HG03558 (cell line): ENCODE data around the gene SEMA4D.

Source experiments
- ATAC-seq: cut with Tn5 transposase; IDR thresholded peaks from one replicate; pipeline ENCODE4 v1.9.1; 2021; ENCODE audit warnings: moderate number of reproducible peaks; ENCODE audit not compliant: unreplicated experiment; ENCODE audit errors: extremely low read depth

SEMA4D gene

DNA sequence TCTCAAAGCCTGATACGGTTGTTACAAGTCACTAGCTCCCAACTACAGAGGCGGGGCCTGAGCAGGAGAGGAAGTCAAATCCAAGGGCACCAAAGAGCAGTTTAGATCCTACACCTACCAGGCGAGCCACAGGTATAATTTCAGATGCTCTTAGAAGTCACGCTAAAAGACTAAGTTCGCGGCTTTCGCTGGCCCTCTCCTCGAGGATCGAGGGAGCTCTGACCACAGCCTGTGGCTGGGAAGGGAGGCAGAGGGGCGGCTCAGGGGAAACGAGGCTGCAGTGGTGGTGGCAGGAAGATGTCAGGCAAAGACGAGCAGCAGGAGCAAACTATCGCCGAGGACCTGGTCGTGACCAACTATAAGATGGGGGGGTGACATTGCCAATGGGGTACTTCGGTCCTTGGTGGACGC lies 48.6 kb downstream of the SEMA4D start:
- no peak for ATAC-seq

DNA sequence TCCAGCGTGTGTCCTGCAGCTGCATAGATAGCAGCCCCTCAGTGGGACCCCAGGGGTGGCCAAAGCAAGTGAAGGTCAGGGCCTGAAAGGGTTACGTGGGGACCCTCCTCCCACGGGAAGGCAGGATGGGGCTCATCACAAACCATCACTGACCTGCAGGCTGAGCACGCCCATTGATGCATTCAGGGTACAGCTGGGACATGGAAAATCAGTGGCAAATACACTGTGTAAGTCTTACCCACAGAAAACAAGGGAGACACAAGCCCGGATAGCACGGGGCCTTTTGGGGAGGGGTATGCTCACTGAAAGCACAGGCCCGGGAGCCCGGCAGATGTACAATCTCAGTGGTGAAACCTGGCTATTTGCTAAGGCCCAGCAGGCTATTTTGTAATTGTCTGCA lies 49.1 kb downstream of the SEMA4D start:
- no peak for ATAC-seq

DNA sequence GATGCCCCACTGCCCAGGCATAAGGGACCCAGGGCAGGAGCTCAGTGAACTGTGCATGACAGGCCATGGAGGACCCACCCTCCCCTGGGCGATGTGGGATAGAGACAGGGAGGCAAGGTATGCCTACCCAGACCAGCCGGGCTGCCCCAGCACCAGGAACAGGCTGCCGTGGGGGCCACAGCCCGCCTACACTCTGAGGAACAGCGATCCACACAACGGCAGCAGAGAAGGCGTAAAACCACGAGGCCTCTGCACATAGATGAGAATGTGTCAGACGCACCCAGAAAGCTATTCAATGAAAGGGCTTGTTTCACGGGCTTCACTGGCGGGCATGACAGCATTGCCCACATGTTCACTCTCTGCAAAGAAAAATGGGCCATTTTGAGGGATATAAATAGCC lies 49.5 kb downstream of the SEMA4D start:
- ATAC-seq, result no peak

DNA sequence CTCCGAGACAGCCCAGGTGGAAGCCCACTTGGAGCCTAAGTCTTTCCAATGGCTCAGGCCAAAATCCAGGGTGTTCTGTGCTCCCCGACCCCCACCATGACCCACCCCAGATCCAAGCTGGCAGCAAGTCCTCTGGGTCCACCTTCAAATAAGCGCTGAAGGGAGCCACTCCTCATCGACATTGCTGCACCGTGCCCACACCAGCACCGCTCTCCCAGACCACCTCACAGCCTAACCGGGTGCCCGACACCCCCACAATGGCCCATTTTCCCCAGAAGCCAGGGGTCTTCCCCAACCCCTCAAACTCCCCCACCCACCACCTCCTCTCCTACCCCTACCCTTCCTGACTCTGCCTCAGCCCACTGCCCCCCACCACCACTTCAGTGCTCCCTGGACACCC lies 50.5 kb downstream of the SEMA4D start:
- ATAC-seq, result no peak

DNA sequence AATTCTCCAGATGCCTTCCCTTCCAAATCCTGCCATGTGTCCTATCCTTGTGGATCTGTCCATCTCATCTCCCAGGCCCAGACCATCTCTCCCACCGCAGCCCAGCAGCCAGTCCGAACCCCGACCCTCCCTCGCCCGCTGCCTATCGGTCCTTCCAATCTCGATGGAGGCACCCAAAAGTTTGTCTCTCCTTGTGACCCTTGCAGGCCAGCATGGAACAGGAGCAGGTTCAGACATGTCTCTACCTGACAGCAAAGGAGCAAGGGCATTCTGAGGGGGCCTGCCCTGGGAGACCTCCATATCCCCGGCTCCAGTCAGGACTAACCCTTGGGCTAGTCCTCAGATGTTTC lies 51.0 kb downstream of the SEMA4D start:
- ATAC-seq, result no peak

DNA sequence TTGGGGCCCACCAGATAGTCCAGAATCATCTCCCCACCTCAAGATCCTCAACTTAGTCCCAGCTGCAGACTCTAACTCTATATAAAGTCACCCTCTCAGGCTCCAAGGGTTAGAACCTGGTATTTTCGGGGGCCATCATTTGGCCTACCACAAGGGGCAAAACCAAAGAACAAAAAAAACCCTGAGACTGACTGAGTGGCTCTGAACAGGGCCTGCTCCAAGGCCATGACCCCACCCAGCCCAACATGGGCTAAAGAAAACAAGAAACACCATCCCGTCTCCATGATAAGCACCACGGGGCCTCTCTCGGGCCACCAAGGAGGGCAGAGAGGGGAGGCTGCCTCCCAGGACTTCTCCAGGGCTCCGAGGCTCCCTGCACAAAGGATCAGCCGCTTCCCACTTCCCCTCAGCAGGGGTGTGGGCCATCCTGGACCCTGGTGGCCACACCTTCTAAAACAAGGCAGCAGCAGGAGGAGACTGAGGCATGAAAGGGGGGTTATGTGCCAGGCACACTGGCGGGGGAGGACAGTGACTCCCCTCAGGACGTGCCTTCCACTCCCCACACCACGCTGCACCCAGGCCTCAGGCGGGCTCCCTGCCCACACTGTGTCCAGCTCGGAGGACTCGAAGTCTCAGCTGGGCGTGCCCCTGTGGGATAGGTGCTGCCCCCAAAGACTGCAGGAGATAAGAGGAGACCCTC lies 51.5 kb downstream of the SEMA4D start:
- no peak for ATAC-seq

DNA sequence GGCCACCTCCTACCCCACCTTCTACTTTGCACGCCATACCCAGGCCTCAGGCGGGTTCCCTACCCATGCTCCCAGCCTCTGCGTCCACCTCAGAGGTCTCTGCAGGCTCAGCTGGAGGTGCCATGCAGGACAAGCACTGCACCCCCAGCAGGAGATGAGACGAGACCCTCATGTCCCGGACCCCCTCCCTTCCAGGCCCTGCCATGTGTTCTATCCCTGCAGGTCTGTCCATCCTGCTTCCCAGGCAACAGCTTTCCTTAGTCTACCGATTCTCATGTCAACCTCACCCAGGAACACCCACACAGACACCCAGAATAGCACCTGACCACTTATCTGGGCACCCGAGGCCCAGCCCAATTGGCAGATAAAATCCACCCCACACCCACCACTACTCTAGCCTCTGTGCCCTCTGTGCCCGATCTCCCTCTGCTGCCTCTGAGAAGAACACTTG lies 52.1 kb downstream of the SEMA4D start:
- no peak for ATAC-seq

DNA sequence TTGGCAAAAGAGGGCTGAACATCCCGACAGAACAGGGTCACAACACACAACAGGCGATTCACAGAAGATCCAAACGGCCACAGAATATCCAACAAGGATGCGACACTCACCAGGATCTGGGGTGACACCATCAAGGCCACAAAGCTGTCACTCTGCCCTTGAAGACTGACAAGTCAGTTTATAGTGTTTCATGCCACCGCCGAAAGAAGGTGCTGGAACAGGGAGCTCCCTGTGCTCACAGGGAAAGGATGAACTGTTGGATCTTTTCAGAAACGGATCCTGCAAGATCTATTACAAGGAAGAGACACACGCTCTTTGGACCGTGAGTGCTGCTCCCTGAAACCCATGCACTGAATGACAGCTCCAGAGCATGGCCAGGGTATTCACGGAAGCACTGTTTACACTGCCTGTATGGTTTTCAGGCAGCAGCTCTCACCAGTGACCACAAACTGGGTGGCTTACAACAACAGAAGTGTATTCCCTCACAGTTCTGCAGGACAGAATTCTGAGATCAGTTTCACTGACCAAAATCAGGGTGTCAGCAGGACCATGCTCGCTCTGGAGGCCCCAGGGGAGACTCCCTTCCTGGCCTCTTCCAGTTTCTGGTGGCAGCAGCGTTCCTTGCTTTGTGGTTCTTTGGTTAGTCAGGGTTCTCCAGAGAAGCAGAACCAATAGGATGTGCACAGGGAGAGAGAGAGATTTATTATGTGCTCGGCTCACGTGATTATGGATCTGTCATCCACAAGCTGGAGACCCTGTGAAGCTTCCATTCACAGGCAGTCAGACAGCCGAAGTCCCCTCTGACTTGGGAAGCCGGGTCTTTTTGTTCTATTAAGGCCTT lies 52.8 kb downstream of the SEMA4D start:
- no peak for ATAC-seq

DNA sequence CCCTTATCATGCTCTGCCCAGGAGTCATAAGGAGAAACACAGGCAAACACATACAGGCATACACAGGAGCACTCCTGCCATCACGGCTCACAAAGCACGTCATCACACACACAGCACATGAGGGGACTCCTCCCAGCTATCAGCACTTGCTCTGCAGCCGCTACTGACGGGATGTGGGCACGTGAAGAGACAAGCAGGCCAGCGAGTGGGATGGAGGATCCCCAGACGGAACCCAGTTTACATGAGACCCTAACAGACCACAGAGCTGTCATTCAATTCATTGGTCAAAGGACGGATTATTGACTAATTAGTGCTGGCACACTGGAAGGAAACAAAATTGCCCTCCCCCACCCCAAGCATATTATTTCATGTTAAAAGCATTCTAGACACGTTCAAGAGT lies 53.6 kb downstream of the SEMA4D start:
- no peak for ATAC-seq

DNA sequence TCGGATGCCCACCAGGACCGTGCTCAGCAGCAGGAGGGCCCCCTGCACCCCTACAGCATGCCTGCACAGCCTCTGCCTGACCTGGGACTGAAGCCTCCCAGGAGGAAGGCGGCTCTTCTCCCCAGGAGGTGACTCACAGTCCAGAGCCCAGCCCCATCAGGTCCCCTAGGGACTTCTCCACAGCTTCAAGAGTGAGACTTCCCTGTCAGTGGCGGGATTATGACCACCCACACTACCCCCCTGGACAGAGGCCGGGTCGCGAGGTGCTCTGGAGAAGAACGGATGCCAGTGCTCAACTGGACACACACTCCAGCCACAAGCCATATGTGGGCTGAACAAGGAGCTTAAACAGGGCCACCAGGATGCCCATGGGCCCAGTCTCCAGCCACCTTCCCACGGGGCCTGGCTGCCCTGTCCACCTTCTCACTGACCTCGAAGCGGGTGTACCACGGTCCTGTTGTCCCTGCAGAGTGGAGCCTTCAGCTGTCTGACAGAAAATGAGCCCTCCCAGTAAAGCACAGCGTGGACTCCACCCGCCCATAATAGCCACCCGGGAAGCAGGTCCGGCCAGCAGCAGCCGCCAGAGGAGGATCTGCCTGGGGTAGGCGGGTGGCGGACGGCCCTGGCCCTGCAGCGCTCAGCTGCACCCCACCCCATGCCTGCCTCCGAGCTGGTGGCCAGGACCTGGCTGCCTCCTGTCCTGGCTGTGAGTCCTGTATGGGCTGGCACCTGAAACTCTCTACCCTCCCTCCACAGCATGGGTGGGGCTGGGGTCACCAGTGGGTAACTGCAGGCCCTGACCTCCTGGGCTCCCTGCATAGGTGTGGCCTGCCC lies 54.7 kb downstream of the SEMA4D start:
- ATAC-seq, result no peak

DNA sequence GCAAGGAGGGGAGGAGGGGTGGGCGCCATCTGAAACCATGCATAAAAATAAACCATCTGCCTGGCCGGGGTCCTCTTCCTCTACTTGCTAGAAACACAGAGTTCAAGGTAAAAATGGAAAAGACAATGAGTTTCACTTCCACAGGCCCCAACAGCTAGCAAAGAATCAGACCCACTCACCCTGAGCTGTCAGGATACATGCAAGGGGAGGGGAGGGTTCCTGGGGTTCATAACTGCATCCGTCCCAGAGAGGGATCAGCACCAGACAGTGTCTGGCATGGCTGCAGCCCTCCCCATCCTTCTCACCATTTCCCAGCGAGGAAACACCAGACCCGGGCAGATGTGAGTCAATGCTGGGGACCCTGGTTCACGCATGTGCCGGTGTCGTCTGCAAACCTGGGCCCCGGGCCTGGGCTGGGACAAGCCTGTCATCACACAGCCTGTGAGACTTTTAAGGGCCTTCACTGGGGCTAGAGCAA lies 55.4 kb downstream of the SEMA4D start:
- ATAC-seq, result no peak

DNA sequence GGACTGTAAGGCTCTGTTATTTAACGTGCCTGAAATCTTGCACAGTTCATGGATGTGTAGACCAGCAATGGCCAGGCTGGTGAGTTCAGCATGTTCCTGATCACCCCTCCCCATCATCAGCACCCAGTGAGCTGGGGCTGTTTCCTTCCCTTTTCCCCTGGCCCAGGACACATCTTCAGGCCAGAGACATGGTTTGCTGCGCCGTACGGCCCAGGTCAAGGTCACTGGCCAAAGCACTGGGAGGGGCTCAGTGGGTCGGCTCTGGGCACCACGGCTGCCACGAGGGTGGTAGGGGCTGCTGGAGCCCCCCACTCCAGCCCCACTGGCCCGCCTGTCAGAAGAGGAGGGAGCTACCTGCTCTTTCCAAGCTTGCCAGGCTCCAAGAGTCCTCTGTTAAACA lies 55.9 kb downstream of the SEMA4D start:
- no peak for ATAC-seq

DNA sequence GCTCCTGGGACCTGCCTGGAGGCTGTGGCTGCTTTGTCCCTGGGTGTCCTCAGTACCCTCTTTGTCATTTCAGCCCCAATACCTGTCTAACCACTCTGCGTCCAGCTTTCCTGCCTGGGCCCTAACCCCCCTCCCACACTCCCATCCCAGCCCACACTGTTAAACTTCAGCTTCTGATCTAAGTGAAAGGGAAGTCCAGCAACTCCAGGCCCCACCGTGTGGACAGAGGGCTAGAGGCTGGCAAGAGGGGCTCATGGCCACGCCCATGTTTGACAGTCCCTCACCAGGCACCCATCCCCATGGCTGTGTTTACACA lies 56.3 kb downstream of the SEMA4D start:
- no peak for ATAC-seq

DNA sequence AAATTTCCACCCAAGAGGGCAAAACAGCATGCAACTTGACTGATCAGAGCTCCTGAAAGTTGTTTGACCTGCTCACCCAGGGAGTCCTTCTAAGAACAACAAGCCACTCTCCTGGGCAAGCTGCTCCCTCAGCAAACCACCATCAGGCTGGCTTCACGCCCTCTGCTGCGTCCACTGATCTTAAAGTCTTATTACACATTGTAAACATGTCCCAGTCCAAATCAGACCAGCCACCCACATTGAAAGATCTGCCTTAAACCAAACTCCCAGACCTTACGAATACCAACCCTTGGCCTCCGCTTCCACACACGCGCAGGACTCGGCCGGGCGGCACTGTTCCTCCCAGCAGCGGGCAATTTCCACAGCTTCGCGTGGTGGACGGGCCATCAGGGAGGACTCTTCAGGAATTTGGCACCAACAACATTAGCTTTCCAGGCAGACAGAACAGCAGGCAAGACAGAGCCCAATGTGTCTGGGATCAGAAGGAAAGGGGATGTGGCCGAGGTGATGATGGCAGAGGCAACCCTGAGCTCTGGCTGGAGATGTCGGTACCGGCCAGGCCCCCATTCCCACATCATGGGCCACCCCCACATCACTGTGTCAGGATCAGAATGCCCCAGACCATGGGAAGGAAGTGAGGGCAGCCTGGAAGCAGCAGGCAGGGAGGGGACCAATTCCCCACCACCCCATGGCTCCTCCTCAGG lies 56.8 kb downstream of the SEMA4D start:
- ATAC-seq, result no peak

DNA sequence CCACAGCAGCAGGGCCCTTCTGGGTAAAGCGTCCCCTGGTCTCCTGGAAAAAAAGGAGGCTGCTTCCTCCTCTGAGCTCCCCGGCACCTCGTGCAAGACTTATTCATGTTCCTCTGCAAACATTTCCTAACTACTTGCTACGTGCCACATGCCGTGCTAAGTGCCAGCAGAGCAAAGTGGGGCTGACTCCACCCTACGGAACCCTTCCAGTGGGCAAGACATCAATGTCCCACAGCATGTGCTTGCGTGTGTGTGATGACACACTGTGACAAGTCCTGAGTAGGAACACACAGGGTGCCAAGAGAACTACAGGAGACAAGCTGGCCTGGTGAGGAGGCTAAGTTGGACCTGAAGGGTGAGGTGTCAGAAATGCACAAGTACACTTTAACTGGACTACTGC lies 57.4 kb downstream of the SEMA4D start:
- no peak for ATAC-seq

DNA sequence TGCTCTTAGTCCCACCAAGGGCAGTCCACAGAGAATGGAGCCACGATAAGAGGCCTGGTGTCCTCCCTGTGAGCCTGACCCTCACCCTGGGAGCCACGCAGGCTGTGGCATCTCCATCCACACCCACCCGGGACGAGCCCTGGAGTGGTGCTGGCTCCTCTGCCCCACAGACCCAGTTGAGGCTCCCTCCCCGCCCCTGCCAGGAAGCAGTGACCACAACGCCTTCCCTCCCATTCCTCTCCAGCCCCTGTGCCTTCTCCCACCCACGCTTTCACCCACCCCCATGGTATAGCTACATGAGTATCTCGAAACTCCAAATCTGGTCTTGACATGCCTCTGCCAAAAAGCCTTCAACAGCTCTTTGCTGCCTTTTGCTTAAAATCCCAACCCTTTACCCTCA lies 57.9 kb downstream of the SEMA4D start:
- ATAC-seq, result no peak

DNA sequence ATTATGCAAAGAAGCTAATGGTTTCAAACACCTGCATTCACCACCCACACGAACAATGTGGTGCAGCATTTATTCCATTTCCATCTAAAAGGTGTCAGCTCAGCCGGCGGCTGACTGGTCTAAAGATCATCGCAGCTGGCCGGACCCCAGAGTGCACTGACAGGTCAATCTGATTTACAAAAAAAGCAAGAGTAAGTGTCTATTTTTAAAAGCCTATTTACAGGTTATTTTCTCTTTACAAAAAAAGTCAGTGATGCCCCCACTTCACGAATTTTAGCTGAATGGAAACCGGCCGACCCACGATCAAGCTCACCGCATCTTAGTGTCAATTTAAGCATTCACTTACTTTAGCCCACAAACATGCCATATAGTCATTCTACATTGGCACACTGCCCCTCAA lies 58.3 kb downstream of the SEMA4D start:
- no peak for ATAC-seq

DNA sequence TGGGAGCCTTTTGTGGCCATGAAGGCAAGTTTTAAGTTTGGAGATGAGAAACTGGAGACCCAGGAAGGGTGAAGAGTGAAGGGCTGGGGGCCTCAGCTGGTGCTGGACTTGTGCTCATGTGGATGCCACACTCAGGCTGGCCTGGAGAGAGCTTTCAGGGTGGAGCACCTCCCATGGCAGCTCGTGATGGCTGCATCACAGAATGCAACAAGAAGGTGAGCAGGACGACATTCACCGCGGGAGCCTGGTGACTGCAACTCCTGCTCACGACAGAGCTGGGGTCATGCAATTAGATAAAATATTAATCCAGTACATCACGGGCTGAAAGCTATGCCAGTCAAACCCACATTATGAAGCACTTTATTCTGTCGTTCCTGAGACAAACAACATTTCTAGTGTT lies 59.7 kb downstream of the SEMA4D start:
- ATAC-seq, result no peak

DNA sequence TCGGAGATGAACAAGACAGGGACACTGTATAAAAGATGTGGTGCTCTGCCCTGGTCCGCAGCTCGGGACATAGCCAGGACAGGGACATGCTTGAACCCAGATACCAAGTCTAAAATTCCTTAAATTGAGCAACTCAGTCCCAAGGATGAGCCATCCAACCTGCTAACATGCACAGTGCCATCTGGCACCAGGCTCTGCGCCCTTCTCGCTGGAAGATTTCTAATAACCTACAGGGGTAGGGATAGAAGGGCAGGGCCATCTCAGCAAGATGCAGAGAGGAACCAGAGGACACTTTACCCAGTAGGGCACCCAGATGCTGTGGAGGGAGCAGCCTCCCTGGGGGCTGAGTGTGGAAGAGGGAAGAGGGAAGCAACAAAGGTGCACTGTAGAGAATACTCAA lies 60.1 kb downstream of the SEMA4D start:
- ATAC-seq, result no peak

DNA sequence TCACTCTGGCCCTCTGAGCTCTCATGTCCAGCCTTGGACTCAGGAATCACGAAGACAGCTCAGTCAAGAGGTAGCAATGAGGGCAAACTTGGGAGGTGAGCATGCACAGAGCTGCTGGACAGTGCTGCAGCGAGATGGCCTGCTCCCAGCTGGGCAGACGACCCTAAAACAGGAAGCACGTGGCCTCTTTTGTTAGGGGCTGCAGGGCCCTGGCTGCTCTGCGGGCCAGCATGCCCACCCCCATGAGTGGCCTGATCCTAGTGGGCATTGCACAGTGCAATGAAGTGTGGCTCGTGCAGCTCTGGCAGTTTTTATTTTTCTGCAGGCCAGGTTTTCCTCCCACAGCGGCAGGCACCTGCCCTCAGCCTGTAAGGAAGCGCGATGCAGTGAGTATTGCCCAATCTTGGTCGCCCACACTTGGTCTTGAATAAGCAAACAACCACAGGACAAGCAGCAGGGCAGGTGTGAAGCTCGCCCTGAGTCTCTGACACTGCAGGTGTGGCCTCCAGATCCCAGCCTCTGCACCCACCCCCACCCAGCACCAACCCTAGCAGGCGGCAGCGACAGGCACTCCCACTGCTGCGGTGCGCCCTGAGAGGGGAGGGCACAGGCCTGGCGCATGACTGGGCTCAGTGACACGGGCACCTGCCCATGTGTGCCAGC lies 60.8 kb downstream of the SEMA4D start:
- ATAC-seq, result no peak
